Cardiac muscle cell (in vitro differentiated cells and primary cell): ENCODE results near the gene ARHGEF19. TPM values are rescaled to one million over a fixed set of nuclear protein-coding genes. Genes with fewer than 3 reads are reported as not detected.
"Not testable (repeated sequence)": the region's sequence is repeated elsewhere in the genome, so short reads cannot be mapped to it uniquely, and the experiment has no call there.

Experiments used
- DNase-seq, 2 donors: peaks; one replicate each; pipeline versions ENCODE4 v3.0.0 to v3.0.0-alpha.2; 2010 to 2017; ENCODE audit warnings: low read depth in 1 of 2, low spot score in 1 of 2
- H3K27ac ChIP-seq: fragments of 200-600 bp; sonication (generic); 2 replicates; pipeline ENCODE4 v1.5.1; 2016
- H3K27me3 ChIP-seq: fragments of 200-600 bp; sonication (generic); 2 replicates; pipeline ENCODE4 v1.6.0; 2016; ENCODE audit warnings: control low read depth
- H3K36me3 ChIP-seq: fragments of 200-600 bp; sonication (generic); 2 replicates; pipeline ENCODE4 v1.5.1; 2016; ENCODE audit warnings: control low read depth
- H3K4me1 ChIP-seq: fragments of 200-600 bp; sonication (generic); 2 replicates; pipeline ENCODE4 v1.8.1; 2017; ENCODE audit warnings: low read depth, mild to moderate bottlenecking, mixed run types
- H3K4me3 ChIP-seq: fragments of 200-600 bp; sonication (generic); 2 replicates; pipeline ENCODE4 v1.5.1; 2016; ENCODE audit warnings: mild to moderate bottlenecking
- H3K9me3 ChIP-seq: fragments of 200-600 bp; sonication (generic); 2 replicates; pipeline ENCODE4 v1.5.1; 2017; ENCODE audit warnings: low read depth, mild to moderate bottlenecking, control low read depth
- polyA plus RNA-seq: library from polyadenylated mRNA; unstranded; fragments of >200 nt; fragmentation: Nextera tagmentation; extraction: Ambion mirVana; gene quantifications from 2 replicates; pipeline ENCODE4 v1.2.1, GENCODE V29; 2016
- total RNA-seq: library from RNA; depleted of rRNA; stranded (reverse); fragments of >200 nt; gene quantifications from 2 replicates; pipeline ENCODE4 v1.2.3, GENCODE V29; 2016
- TF ChIP-seq, protein P1 (sequence below): IDR thresholded peaks from 2 replicates; pipeline ENCODE4 v1.5.1; 2012; ENCODE audit warnings: low read depth, mild to moderate bottlenecking, low read length

The ARHGEF19 gene
- total RNA-seq: 3.5 and 4.0 TPM in 2 replicates
- 6.7 and 11.6 TPM in 2 replicates for polyA plus RNA-seq

DNA sequence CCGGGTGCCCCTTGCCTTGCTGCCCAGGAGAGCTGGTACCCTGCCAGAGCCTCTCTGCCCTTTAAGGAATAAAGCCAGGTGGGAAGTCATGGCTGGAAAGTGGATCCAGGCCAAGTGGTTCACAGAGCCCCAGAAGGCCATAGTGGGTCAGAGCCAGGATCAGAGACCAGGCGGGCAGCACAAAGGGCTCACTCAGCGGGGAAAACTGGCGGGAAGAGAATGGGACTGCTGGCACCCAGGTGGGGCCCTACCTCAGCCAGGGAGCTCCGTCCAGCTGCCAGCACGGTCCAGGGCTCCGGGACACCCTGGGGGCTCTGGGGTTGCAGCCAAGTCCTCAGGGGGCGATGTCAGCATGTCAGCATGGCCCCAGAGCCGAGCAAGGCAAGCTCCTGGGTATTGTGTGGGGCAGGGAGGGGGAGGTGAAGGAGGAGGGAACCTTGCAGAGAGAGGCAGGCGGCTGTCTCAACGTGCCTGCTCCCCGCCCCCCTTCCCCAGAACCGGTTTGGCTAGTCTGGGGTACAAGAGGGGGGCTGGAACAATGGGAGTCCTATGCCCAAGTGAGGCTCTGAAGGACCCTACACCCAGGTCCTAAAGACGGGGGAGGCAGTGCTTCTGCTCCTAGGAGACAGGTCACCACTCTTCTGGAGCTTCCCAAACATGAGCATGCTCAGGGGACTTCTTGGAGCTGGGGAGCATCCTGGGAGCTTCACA lies at the start of gene ARHGEF19:
Gene ARHGEF19, minus strand, starts transcription at position 402 of the 711 bp plus-strand sequence. CDS start 3,598 bp downstream, outside the sequence.
- Histone ChIP-seq H3K36me3 (no peaks in the 10 kb centered on the region), H3K4me3 (no peak within 1 kb of the TSS), H3K27me3 (no peaks in the 10 kb centered on the region), H3K9me3 (no peaks in the 10 kb centered on the region), H3K27ac (no peak within 1 kb of the TSS), H3K4me1 (no peaks in the 10 kb centered on the region)
- DNase-seq: no peak
- TF ChIP-seq, protein P1, sequence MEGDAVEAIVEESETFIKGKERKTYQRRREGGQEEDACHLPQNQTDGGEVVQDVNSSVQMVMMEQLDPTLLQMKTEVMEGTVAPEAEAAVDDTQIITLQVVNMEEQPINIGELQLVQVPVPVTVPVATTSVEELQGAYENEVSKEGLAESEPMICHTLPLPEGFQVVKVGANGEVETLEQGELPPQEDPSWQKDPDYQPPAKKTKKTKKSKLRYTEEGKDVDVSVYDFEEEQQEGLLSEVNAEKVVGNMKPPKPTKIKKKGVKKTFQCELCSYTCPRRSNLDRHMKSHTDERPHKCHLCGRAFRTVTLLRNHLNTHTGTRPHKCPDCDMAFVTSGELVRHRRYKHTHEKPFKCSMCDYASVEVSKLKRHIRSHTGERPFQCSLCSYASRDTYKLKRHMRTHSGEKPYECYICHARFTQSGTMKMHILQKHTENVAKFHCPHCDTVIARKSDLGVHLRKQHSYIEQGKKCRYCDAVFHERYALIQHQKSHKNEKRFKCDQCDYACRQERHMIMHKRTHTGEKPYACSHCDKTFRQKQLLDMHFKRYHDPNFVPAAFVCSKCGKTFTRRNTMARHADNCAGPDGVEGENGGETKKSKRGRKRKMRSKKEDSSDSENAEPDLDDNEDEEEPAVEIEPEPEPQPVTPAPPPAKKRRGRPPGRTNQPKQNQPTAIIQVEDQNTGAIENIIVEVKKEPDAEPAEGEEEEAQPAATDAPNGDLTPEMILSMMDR: no peak

GRCh38 chr1:16262067-16262466 lies 49.6 kb upstream of the ARHGEF19 start:
- no peaks in the 10 kb centered on the region for H3K36me3 ChIP-seq
- no peak for DNase-seq

GRCh38 chr1:16260814-16261213 lies 48.4 kb upstream of the ARHGEF19 start:
- TF ChIP-seq, protein P1: no peak
- Histone ChIP-seq H3K9me3 (no peaks in the 10 kb centered on the region), H3K27me3 (no peaks in the 10 kb centered on the region), H3K27ac (no peak overlapping the region), H3K36me3 (peaks cover 4% of the 10 kb centered on the region), H3K4me1 (peaks cover 24% of the 10 kb centered on the region), H3K4me3 (no peak overlapping the region)
- no peak for DNase-seq

More at GRCh38 chr1:16262067-16262466, 49.6 kb upstream of the ARHGEF19 start:
- Histone ChIP-seq H3K27ac (no peak overlapping the region), H3K4me3 (no peak overlapping the region), H3K27me3 (no peaks in the 10 kb centered on the region), H3K4me1 (peaks cover 36% of the 10 kb centered on the region), H3K9me3 (no peaks in the 10 kb centered on the region)
- TF ChIP-seq, protein P1: no peak

GRCh38 chr1:16258591-16259135 lies 46.2 kb upstream of the ARHGEF19 start:
- no peak for DNase-seq
- no peaks in the 10 kb centered on the region for H3K9me3 ChIP-seq
- no peak overlapping the region for H3K27ac ChIP-seq
- H3K4me3 ChIP-seq: no peak overlapping the region
- peaks cover 17% of the 10 kb centered on the region for H3K36me3 ChIP-seq
- peaks cover 13% of the 10 kb centered on the region for H3K4me1 ChIP-seq
- TF ChIP-seq, protein P1: no peak
- H3K27me3 ChIP-seq: no peaks in the 10 kb centered on the region

GRCh38 chr1:16257968-16258367 lies 45.5 kb upstream of the ARHGEF19 start:
- H3K36me3 ChIP-seq: peaks cover 24% of the 10 kb centered on the region
- H3K9me3 ChIP-seq: no peaks in the 10 kb centered on the region
- DNase-seq: no peak
- TF ChIP-seq, protein P1: no peak
- H3K27ac ChIP-seq: no peak overlapping the region
- no peaks in the 10 kb centered on the region for H3K27me3 ChIP-seq
- H3K4me1 ChIP-seq: peaks cover 13% of the 10 kb centered on the region
- H3K4me3 ChIP-seq: no peak overlapping the region

DNA sequence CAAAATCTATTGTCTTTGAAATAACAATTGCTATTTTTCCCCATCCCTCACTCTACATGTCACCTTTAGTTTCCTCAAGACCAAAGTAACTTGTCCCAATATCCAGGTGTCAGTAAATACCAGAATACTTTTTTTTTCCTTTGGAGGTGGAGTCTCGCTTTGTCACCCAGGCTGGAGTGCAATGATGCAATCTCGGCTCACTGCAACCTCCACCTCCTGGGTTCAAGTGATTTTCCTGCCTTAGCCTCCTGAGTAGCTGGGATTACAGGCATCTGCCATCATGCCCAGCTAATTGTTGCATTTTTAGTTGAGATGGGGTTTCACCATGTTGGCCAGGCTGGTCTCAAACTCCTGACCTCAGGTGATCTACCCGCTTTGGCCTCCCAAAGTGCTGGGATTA lies 45.1 kb upstream of the ARHGEF19 start:
- Histone ChIP-seq H3K4me1 (peaks cover 13% of the 10 kb centered on the region), H3K36me3 (peaks cover 26% of the 10 kb centered on the region)
- not testable (repeated sequence) for DNase-seq, H3K27me3 ChIP-seq, H3K4me3 ChIP-seq, H3K27ac ChIP-seq, H3K9me3 ChIP-seq
